ENCODE measurements around the gene SPATA21. TPM values are rescaled to one million over a fixed set of nuclear protein-coding genes. Genes with fewer than 3 reads are reported as not detected.
A peak's percentile ranks its signal among the peaks of the same experiment; 100 is the strongest.

The SPATA21 gene
- total RNA-seq, 4 donors from 2014 or later: not detected

- H3K27ac ChIP-seq: peak overlapping the region in 3 of 4 donors; percentile 25 to 76 (median 41)
- no peaks in the 10 kb centered on the region for H3K36me3 ChIP-seq
- peaks cover 0 to 5% (median 2%) of the 10 kb centered on the region in 4 donors for H3K4me1 ChIP-seq
- H3K9me3 ChIP-seq: no peaks in the 10 kb centered on the region
- H3K4me3 ChIP-seq: peak overlapping the region in 1 of 4 donors; percentile 4
- TF ChIP-seq POLR2A (IDR thresholded peaks at IDR 0.05) (no peak), CTCF (IDR thresholded peaks at IDR 0.05) (no peak)
- peak in 2 of 3 donors; percentile 77 to 78 for DNase-seq
- no peaks in the 10 kb centered on the region for H3K27me3 ChIP-seq
These were observed 16.7 kb downstream of the SPATA21 start for GRCh38 chr1:16420424-16421118.

- no peaks in the 10 kb centered on the region for H3K9me3 ChIP-seq
- no peak overlapping the region for H3K4me3 ChIP-seq
- DNase-seq: no peak
- no peak overlapping the region for H3K27ac ChIP-seq
- no peak for TF ChIP-seq POLR2A (IDR thresholded peaks at IDR 0.05)
- TF ChIP-seq CTCF (IDR thresholded peaks at IDR 0.05): no peak
- peaks cover 0 to 5% (median 2%) of the 10 kb centered on the region in 4 donors for H3K4me1 ChIP-seq
- no peaks in the 10 kb centered on the region for H3K27me3 ChIP-seq
- H3K36me3 ChIP-seq: no peaks in the 10 kb centered on the region
These were observed 18.3 kb downstream of the SPATA21 start for GRCh38 chr1:16418823-16419425.

- no peak for TF ChIP-seq POLR2A (IDR thresholded peaks at IDR 0.05)
- TF ChIP-seq CTCF (IDR thresholded peaks at IDR 0.05): no peak
- H3K27ac ChIP-seq: no peak overlapping the region
- H3K36me3 ChIP-seq: no peaks in the 10 kb centered on the region
- no peaks in the 10 kb centered on the region for H3K4me1 ChIP-seq
- no peak for DNase-seq
- no peak overlapping the region for H3K4me3 ChIP-seq
- no peaks in the 10 kb centered on the region for H3K9me3 ChIP-seq
- no peaks in the 10 kb centered on the region for H3K27me3 ChIP-seq
These were observed 24.0 kb downstream of the SPATA21 start for GRCh38 chr1:16413191-16413590.

- Histone ChIP-seq H3K4me3 (no peak overlapping the region), H3K27ac (no peak overlapping the region), H3K27me3 (no peaks in the 10 kb centered on the region), H3K9me3 (no peaks in the 10 kb centered on the region), H3K36me3 (no peaks in the 10 kb centered on the region), H3K4me1 (no peaks in the 10 kb centered on the region)
- TF ChIP-seq CTCF (IDR thresholded peaks at IDR 0.05): no peak
- no peak for TF ChIP-seq POLR2A (IDR thresholded peaks at IDR 0.05)
- DNase-seq: no peak
These were observed 26.4 kb downstream of the SPATA21 start for GRCh38 chr1:16410803-16411202.

- H3K4me3 ChIP-seq: no peak overlapping the region
- no peaks in the 10 kb centered on the region for H3K9me3 ChIP-seq
These were observed 27.6 kb downstream of the SPATA21 start for GRCh38 chr1:16409536-16410152.

More at GRCh38 chr1:16409536-16410152, 27.6 kb downstream of the SPATA21 start:
- H3K36me3 ChIP-seq: no peaks in the 10 kb centered on the region
- no peaks in the 10 kb centered on the region for H3K4me1 ChIP-seq
- TF ChIP-seq CTCF (IDR thresholded peaks at IDR 0.05) (no peak), POLR2A (IDR thresholded peaks at IDR 0.05) (no peak)
- H3K27me3 ChIP-seq: no peaks in the 10 kb centered on the region
- no peak overlapping the region for H3K27ac ChIP-seq
- DNase-seq: no peak
